ENCODE data around the gene CMTM6. TPM values are rescaled to one million over a fixed set of nuclear protein-coding genes. Genes with fewer than 3 reads are reported as not detected.
"Not testable (repeated sequence)": the region's sequence is repeated elsewhere in the genome, so short reads cannot be mapped to it uniquely, and the experiment has no call there.

CMTM6 gene
- total and polyA plus RNA-seq, 5 donors: 10.6 to 21.6 (median 14.4) TPM

DNA sequence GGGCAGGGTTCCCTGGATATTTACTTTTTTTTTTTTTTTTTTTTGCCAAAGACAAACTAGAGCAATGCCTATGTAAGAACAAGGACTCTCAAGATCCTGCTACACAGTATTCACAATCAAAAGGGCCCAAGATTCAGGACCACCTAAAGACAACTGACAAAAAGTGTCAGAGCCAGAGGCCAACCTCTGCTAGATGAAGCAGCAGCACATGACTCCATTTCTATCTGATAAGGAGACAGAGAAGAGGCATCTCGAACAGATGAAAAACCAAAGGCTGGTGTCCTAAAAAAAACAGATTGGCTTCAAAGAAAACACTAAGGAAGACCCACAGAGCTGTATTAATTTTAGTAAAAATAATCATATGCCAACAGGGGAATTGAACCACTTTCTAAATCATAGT is 20.0 kb downstream of the CMTM6 start:
- WGBS: 65% methylated on average over 1 of the region's 1 CpG
- DNase-seq (no peak), ATAC-seq (no peak)
- intact Hi-C loops (cut with DNase I): no loop called here
- Histone ChIP-seq H3K27me3 (ENCODE audit: control insufficient read depth, insufficient read depth) (no peaks in the 10 kb centered on the region), H3K27ac (ENCODE audit: low read length) (no peak overlapping the region), H3K9me3 (ENCODE audit: control insufficient read depth, low read length) (no peaks in the 10 kb centered on the region), H3K4me3 (ENCODE audit: low read length) (no peak overlapping the region), H3K4me1 (ENCODE audit: control insufficient read depth, insufficient read depth, low read length) (no peaks in the 10 kb centered on the region)

DNA sequence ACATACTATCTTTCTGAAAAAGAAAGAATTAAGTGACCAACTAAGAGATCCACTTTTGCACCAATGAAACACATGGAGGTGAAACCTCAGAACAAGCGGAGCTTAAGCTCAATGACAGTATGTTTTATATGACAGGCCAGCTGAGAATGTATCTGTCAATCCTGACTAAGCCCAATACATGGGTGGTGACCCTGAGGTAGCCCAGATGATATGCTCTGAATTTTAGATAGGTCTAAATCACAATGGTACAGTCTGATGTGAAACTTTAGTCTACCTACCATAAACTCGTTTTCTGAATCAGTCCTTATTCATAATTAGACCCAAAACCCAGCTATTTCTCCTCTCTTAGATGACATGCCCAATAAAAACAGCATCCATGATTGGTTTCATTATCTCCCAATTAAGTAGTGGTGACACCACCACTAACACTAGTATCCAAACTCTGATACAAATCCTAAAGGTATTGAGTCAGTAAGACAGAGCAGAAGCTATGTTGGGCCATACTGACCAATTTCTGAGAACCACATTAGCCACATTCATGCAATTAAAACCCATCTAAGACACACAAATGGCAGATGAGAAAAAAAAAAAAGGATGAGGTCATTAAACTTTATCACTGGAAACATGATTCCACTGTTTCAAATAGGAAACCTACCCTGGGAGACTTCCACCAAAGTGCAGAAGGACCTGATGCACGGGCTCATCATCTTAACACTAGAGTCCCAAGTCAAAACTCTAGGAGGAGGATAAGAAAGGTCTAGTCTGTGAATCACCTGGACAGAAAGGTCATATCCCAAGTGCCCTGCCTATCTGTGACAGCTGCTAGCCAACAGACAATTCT is 20.6 kb downstream of the CMTM6 start:
- ATAC-seq (no peak), DNase-seq (no peak)
- intact Hi-C loops (cut with DNase I): no loop called here
- Histone ChIP-seq H3K27ac (ENCODE audit: low read length) (no peak overlapping the region), H3K27me3 (ENCODE audit: control insufficient read depth, insufficient read depth) (no peaks in the 10 kb centered on the region), H3K4me1 (ENCODE audit: control insufficient read depth, insufficient read depth, low read length) (no peaks in the 10 kb centered on the region), H3K9me3 (ENCODE audit: control insufficient read depth, low read length) (no peaks in the 10 kb centered on the region), H3K4me3 (ENCODE audit: low read length) (no peak overlapping the region)
- 89% methylated on average over 3 of the region's 3 CpGs for WGBS

- Histone ChIP-seq H3K27ac (ENCODE audit: low read length) (no peak overlapping the region), H3K4me1 (ENCODE audit: control insufficient read depth, insufficient read depth, low read length) (no peaks in the 10 kb centered on the region), H3K27me3 (ENCODE audit: control insufficient read depth, insufficient read depth) (no peaks in the 10 kb centered on the region), H3K9me3 (ENCODE audit: control insufficient read depth, low read length) (no peaks in the 10 kb centered on the region), H3K4me3 (ENCODE audit: low read length) (no peak overlapping the region)
- intact Hi-C loops (cut with DNase I): no loop called here
- DNase-seq: no peak
- 89% methylated on average over 1 of the region's 1 CpG for WGBS
- peak in 1 of 2 donors; percentile 29 for ATAC-seq
Measured at GRCh38 chr3:32480604-32481003, 22.0 kb downstream of the CMTM6 start.

- no peaks in the 10 kb centered on the region for H3K27me3 ChIP-seq (ENCODE audit: control insufficient read depth, insufficient read depth)
- ATAC-seq (no peak), DNase-seq (no peak)
- intact Hi-C loops (cut with DNase I): no loop called here
- H3K9me3 ChIP-seq (ENCODE audit: control insufficient read depth, low read length): no peaks in the 10 kb centered on the region
- H3K4me3 ChIP-seq (ENCODE audit: low read length): no peak overlapping the region
- 94% methylated on average over 2 of the region's 2 CpGs for WGBS
- no peak overlapping the region for H3K27ac ChIP-seq (ENCODE audit: low read length)
- no peaks in the 10 kb centered on the region for H3K4me1 ChIP-seq (ENCODE audit: control insufficient read depth, insufficient read depth, low read length)
Measured at GRCh38 chr3:32474201-32474600, 28.5 kb downstream of the CMTM6 start.

GRCh38 chr3:32472151-32472550 is 30.5 kb downstream of the CMTM6 start:
- not testable (repeated sequence) for H3K4me1 ChIP-seq (ENCODE audit: control insufficient read depth, insufficient read depth, low read length); DNase-seq
- 95% methylated on average over 12 of the region's 12 CpGs for WGBS

DNA sequence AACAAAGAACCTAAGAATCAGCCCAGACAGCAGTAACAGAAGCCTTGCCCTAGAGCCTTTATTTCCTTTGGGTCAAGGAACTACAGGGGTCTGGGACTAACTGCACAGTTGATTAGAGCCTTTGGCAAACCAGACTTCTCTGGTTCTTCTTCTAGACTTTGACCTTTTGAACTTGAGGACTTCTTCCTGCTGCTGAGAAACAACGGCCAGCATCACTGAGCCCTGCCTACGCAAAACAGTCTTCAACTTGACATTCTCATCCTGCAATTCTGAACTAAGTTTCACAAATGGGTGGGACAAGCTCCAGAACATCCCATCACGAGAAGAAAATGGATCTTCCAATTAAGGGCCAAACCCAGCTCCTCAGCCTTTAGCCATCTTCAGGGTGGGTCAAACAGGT is 31.4 kb downstream of the CMTM6 start:
- DNase-seq: no peak
- no peaks in the 10 kb centered on the region for H3K4me1 ChIP-seq (ENCODE audit: control insufficient read depth, insufficient read depth, low read length)
- 87% methylated on average over 3 of the region's 3 CpGs for whole genome bisulfite sequencing
- no peaks in the 10 kb centered on the region for H3K9me3 ChIP-seq (ENCODE audit: control insufficient read depth, low read length)
- H3K27me3 ChIP-seq (ENCODE audit: control insufficient read depth, insufficient read depth): no peaks in the 10 kb centered on the region
- H3K27ac ChIP-seq (ENCODE audit: low read length): no peak overlapping the region
- H3K4me3 ChIP-seq (ENCODE audit: low read length): no peak overlapping the region
- intact Hi-C loops (cut with DNase I): no loop called here
- ATAC-seq: no peak

More at GRCh38 chr3:32472151-32472550, 30.5 kb downstream of the CMTM6 start:
- H3K27me3 ChIP-seq (ENCODE audit: control insufficient read depth, insufficient read depth); H3K9me3 ChIP-seq (ENCODE audit: control insufficient read depth, low read length); intact Hi-C loops (cut with DNase I); H3K4me3 ChIP-seq (ENCODE audit: low read length); H3K27ac ChIP-seq (ENCODE audit: low read length); ATAC-seq: not testable (repeated sequence)

DNA sequence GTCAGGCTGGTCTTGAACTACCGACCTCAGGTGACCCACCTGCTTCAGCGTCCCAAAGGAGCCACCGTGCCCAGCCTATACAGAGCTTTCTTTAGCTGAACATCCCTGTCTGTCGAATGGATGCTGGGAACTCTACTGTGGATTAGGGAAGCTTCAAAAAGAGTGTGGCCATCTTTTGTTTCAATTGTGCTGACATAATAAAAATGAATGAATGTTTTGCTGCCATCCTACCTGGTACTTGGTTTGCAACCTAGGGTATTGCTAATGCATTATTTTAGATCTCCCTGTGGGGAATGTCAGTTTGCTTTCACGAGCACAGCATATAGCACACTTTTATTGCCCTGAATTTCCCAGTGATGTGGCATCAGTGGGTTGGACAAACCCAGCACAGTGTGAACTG is 32.3 kb downstream of the CMTM6 start:
- Histone ChIP-seq H3K27me3 (ENCODE audit: control insufficient read depth, insufficient read depth) (no peaks in the 10 kb centered on the region), H3K27ac (ENCODE audit: low read length) (no peak overlapping the region), H3K4me1 (ENCODE audit: control insufficient read depth, insufficient read depth, low read length) (no peaks in the 10 kb centered on the region), H3K9me3 (ENCODE audit: control insufficient read depth, low read length) (no peaks in the 10 kb centered on the region), H3K4me3 (ENCODE audit: low read length) (no peak overlapping the region)
- ATAC-seq: no peak
- intact Hi-C loops (cut with DNase I): no loop called here
- WGBS: 95% methylated on average over 5 of the region's 5 CpGs
- DNase-seq: no peak

DNA sequence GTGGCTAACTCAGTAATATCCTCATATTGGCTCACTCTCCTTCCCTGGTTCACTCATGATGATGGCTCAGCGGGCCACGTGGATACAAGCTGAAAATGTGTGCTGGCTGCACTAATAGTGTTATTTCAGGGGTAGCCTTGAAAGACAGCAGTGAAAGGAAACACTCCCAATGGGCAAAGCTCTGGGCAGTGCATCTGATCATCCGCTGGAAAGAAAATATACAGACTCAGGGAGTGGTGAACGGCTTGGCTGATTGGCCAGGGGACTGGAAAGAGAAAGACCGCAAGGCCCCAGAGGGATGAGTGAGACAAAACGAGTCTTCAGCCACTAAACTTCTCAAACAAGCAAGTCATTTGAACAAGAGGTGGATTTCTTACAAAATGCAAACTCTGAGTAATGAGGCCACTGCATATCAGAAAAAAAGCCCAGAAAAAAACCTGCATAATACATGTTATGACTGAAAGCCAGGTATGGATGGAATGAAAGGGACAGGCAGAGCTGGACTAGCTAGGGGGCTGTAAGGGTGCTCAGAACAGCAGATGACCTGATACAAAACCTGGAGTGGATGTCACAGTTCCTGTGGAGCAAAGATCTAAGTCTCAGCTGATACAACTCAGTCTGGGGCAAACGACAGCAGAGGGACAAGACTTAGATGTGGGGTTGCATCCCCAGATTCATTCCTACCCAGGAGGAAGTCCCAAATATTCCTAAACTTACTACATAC is 33.3 kb downstream of the CMTM6 start:
- ATAC-seq (no peak), DNase-seq (no peak)
- no peak overlapping the region for H3K4me3 ChIP-seq (ENCODE audit: low read length)
- 88% methylated on average over 7 of the region's 7 CpGs for WGBS
- H3K27ac ChIP-seq (ENCODE audit: low read length): no peak overlapping the region
- intact Hi-C loops (cut with DNase I): loop anchor here (2.0 to 5.0 kb wide), 5 partner anchors 87 to 173 kb away; no protein-coding TSS in a partner anchor
- no peaks in the 10 kb centered on the region for H3K27me3 ChIP-seq (ENCODE audit: control insufficient read depth, insufficient read depth)
- H3K4me1 ChIP-seq (ENCODE audit: control insufficient read depth, insufficient read depth, low read length): no peaks in the 10 kb centered on the region
- H3K9me3 ChIP-seq (ENCODE audit: control insufficient read depth, low read length): no peaks in the 10 kb centered on the region

- Histone ChIP-seq H3K4me3 (ENCODE audit: low read length) (peak overlapping the region; percentile 44), H3K27ac (ENCODE audit: low read length) (no peak overlapping the region), H3K4me1 (ENCODE audit: control insufficient read depth, insufficient read depth, low read length) (no peaks in the 10 kb centered on the region), H3K9me3 (ENCODE audit: control insufficient read depth, low read length) (no peaks in the 10 kb centered on the region), H3K27me3 (ENCODE audit: control insufficient read depth, insufficient read depth) (no peaks in the 10 kb centered on the region)
- intact Hi-C loops (cut with DNase I): loop anchor here (2.0 to 5.0 kb wide), 5 partner anchors 85 to 171 kb away; no protein-coding TSS in a partner anchor
- ATAC-seq: peak; percentile 88 to 89
- 25% methylated on average over 41 of the region's 41 CpGs for WGBS
- peak; percentile 63 to 90 (median 90) for DNase-seq
Measured at GRCh38 chr3:32467333-32468070, 35.1 kb downstream of the CMTM6 start.

DNA sequence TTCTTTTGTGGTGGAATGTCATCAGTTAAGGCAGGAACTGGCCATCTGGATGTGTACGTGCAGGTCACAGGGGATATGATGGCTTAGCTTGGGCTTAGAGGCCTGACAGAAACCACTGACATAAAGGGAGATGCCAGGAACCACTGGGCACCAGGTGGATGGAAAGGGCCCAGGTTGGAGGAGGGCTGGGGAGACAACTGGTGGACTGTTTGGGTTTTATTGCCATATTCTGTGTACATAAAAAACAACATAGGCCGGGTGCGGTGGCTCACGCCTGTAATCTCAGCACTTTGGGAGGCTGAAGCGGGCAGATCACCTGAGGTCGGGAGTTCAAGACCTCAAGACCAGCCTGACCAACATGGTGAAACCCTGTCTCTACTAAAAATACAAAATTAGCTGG is 35.8 kb downstream of the CMTM6 start:
- not testable (repeated sequence) for ATAC-seq; H3K4me1 ChIP-seq (ENCODE audit: control insufficient read depth, insufficient read depth, low read length); H3K27me3 ChIP-seq (ENCODE audit: control insufficient read depth, insufficient read depth); H3K4me3 ChIP-seq (ENCODE audit: low read length); H3K9me3 ChIP-seq (ENCODE audit: control insufficient read depth, low read length); DNase-seq; H3K27ac ChIP-seq (ENCODE audit: low read length)
- WGBS: 91% methylated on average over 6 of the region's 6 CpGs
- intact Hi-C loops (cut with DNase I): loop anchor here in 3 of 4 donors (5.0 kb wide), 3 partner anchors 85 to 95 kb away; no protein-coding TSS in a partner anchor

Measured in right cardiac atrium (tissue), 5 donors.